SKM-1 (cell line): Measurements from ENCODE around the gene TTPAL.
A peak's percentile ranks its signal among the peaks of the same experiment; 100 is the strongest.

Experiments
- DNase-seq: peaks from one replicate; lab custom pipeline; 2025; ENCODE audit not compliant: unreplicated experiment; lab: John Stamatoyannopoulos, UW

Gene TTPAL

DNA sequence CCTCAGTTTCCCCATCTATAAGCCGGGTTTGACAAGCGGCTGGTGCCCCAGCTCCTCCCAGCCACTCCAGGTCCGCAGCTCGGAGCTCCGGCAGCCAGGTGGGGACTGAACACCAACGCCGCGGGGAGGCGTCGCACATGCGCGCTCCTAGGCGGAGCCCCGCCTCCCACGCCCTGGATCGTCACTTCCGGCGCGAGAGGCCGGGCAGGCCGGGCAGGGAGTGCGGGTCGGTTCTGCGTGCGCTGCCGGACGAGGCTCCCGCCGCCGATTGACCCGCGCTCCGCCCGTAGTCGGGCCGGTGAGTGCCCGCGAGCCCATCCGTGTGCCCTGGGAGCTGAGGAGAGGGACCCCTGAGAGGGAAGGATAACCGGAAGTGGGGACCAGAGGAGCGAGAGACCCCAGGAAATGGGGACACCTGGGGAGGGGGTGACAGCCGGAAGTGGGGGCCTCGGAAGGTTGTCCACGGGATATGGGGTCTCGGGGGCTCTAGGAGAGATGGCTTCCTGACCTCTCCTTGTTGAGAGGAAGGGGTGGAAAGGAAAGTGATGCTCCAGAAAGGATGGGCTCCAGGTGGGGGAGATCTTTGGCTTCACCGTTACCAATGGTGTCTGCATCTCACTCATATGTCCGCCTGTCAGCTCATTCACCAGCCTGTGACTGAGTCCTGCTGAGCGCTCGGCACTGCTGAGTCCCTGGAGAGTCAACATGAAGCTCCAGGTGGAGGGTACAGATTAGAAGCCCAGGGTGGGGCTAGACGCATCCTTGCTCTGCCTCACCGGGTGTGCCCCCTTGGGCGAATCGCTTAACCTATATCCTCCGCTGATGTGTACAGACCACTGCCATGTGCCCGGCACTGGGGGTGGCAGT, at the start of gene TTPAL:
TSS of gene TTPAL (plus strand) at position 181 of the 867 bp plus-strand sequence. CDS start 4,126 bp downstream, outside the sequence.
- peak; percentile 59 for DNase-seq

GRCh38 chr20:44425923-44426322, 49.8 kb upstream of the TTPAL start:
- no peak for DNase-seq

DNA sequence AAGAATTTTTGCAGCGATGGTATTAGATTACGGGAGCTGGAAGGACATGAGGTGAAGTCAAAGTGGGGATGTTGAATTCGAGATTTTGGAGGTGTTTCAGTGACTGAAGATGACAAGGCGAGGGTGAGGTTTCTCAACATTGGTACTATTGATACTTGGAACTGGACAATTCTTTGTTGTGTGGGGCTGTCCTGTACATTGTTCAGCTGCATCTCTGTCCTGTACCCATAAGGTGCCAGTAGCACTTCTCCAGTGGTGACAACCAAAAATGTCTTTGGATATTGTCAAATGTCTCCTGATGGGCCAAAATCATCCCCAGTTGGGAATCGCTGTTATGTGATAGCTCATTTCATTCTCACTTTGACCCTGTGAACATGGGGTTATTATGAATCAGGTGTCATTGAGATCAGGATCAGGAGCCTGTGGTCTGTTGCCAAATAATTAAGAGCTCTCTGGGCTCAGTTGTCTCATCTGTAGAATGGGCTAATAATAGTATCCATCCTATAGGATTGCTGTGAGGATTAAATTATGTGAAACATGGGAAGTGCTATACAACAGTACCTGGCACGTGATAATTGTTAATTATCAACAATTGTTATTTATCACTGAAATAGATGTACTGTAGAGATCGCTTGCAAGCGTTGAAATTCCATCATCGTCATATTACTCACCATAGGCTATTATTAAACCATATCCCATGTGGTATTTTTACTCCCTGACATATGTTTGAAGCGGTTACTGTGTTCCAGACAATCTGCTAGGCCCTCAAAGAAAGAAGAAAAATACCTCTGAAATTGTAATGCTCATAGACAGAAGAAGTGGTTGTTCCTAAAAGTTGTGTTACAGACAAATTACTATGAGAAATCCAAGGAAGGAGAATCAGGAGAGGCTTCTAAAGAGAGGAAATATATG, 48.5 kb upstream of the TTPAL start:
- no peak for DNase-seq

GRCh38 chr20:44427804-44428173, 47.9 kb upstream of the TTPAL start:
- DNase-seq: no peak

DNA sequence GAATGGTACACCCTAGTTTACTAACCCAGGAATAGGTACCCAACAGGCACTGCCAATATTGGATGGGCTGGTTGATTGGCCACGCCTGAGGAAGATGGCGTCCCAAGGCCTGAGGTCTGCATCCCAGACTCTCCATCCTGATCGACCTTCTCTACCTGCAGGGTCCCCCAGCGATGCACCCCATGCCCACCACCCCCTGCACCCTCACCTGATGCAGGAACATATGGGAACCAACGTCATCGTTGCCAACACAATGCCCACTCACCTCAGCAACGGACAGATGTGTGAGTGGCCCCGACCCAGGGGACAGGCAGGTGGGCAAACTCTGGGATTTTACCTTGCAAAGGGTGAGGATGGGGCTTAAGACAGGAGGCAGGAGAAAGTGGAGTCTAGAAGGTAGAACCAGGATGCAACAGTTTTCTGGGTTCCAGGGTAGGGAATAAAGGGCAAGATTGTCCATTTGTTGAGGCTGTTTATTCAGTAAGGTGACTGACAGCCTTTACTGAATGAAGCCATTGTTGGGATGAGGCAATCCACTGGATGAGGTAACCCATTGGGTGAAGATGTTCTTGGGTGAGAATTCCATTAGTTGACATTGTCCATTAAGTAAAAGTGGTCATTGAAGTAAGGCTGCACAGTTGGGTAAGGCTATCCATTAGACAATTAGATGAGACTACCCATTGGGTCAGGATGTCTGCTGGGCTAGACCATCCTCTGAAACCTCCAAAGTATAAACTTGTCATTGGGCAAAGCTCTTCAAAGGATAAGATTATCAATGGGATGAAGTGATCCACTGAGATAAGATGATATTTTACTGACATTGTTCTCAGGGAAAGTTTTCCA, 47.3 kb upstream of the TTPAL start:
- no peak for DNase-seq

DNA sequence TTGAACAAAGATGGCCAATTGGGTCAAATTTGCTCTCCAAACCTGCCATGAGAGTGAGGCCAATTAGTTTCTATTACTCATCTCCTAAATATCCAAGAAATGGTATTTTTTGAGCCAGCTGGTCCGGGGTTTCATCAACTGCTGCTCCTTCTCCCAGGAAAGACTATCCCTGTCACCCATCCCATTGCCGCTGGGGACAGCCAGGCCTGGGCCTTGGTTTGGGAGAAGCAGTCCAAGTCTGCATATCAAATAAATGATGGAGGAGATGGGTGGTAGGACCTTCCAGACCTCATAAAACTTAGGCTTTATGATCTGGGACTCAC, 46.7 kb upstream of the TTPAL start:
- DNase-seq: no peak

DNA sequence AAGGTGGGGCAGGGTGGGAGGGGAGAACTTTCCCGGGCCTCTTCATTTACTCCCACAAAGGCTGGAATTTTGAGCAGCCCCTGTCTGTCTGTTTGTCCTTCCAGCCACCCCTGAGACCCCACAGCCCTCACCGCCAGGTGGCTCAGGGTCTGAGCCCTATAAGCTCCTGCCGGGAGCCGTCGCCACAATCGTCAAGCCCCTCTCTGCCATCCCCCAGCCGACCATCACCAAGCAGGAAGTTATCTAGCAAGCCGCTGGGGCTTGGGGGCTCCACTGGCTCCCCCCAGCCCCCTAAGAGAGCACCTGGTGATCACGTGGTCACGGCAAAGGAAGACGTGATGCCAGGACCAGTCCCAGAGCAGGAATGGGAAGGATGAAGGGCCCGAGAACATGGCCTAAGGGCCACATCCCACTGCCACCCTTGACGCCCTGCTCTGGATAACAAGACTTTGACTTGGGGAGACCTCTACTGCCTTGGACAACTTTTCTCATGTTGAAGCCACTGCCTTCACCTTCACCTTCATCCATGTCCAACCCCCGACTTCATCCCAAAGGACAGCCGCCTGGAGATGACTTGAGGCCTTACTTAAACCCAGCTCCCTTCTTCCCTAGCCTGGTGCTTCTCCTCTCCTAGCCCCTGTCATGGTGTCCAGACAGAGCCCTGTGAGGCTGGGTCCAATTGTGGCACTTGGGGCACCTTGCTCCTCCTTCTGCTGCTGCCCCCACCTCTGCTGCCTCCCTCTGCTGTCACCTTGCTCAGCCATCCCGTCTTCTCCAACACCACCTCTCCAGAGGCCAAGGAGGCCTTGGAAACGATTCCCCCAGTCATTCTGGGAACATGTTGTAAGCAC, 46.0 kb upstream of the TTPAL start:
- DNase-seq: no peak

DNA sequence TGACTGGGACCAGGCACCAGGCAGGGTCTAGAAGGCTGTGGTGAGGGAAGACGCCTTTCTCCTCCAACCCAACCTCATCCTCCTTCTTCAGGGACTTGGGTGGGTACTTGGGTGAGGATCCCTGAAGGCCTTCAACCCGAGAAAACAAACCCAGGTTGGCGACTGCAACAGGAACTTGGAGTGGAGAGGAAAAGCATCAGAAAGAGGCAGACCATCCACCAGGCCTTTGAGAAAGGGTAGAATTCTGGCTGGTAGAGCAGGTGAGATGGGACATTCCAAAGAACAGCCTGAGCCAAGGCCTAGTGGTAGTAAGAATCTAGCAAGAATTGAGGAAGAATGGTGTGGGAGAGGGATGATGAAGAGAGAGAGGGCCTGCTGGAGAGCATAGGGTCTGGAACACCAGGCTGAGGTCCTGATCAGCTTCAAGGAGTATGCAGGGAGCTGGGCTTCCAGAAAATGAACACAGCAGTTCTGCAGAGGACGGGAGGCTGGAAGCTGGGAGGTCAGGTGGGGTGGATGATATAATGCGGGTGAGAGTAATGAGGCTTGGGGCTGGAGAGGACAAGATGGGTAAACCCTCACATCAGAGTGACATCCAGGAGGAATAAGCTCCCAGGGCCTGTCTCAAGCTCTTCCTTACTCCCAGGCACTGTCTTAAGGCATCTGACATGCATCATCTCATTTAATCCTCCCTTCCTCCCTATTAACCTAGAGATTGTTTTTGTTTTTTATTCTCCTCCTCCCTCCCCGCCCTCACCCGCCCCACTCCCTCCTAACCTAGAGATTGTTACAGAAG, 45.2 kb upstream of the TTPAL start:
- no peak for DNase-seq

GRCh38 chr20:44431118-44431501, 44.6 kb upstream of the TTPAL start:
- no peak for DNase-seq

GRCh38 chr20:44431502-44432234, 44.0 kb upstream of the TTPAL start:
- DNase-seq: no peak

DNA sequence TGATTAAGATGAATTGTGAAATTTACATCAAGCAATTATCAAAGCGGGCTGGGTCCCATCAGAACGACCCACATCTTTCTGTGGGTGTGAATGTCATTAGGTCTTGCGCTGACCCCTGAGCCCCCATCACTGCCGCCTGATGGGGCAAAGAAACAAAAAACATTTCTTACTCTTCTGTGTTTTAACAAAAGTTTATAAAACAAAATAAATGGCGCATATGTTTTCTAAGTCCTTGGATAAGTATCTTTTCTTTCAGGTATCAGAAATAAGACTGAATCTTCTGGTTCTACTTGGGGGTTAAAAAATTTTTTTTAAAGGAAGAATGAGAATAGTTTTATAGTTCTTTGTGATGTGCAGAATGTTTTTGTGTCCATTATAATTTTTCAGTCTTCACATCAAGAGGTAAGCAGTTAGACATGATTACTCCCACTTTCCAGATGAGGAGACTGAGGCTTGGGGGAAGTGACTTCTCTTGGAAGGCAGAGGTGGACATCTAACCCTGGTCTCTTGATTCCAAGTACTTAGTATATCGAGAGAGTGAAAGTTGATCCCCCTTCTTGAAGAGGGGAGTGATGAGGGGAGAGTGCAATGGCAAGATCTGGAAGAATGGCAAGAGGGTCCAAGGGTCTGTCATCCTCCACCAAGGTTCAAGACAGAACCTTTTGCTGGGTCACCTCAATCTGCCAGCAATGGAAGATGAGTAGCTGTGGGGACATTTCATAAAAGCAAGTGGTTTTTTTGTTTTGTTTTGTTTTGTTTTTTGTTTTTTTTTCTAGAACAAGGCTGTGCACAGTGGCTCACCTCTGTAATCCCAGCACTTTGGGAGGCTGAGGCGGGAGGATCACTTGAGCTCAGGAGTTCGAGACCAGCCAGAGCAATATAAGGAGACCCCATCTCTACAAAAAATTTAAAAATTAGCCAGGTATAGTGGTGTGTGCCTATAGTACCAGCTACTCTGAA, 42.8 kb upstream of the TTPAL start:
- no peak for DNase-seq

- DNase-seq: no peak
Observed at GRCh38 chr20:44433751-44434538, 41.7 kb upstream of the TTPAL start.

GRCh38 chr20:44435630-44436335, 39.9 kb upstream of the TTPAL start:
- no peak for DNase-seq

DNA sequence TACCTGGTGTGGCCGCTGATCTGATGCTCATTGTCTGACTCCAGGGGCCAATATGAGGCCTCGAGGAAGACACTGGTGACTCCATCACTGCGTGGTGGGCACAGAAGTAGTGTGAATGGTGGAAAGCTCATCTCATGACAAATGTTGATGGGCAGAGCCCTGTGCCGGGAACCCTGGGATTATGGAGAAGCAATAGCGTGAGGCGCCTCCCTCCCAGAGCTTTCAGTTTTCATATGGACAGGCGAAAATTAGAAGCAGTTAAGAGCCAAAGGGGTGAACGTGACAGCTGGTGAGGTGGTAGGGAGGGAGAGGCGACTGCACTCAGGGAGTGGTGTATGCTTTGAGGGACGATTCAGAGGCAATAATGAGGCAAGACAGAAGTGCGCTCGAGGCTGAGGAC, 39.3 kb upstream of the TTPAL start:
- DNase-seq: no peak

- no peak for DNase-seq
Observed at GRCh38 chr20:44437497-44437896, 38.2 kb upstream of the TTPAL start.

GRCh38 chr20:44438782-44439181, 36.9 kb upstream of the TTPAL start:
- no peak for DNase-seq
